Right forelimb (tissue), 1 donor: Measurements from ENCODE around the gene SRA1.

Experiments
- DNase-seq: peaks from one replicate; pipeline ENCODE4 v3.0.0-alpha.2; 2018

The SRA1 gene

GRCh38 chr5:140570058-140570457 lies 12.8 kb upstream of the SRA1 start:
- DNase-seq: no peak

DNA sequence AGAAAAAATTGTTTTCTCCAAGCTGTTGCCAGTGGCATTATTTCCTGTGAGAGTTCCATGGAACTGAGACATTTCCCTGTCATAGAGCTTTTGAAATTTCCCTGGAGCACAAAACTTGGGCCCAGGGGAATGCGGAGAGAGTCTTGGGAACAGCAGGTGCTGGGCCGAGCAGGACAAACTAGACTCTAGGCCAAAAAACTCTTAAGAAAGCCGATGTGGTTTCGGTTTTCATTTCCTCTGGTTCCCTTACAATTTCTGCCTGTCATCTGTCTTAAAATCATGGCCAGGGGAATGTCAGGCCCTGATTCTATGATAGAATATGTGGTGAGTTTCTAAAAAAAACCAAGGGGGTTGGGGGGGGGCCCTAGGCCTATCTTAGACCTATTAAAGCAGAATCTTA lies 11.9 kb upstream of the SRA1 start:
- no peak for DNase-seq

- no peak for DNase-seq
These were observed 11.3 kb upstream of the SRA1 start for GRCh38 chr5:140568443-140569063.

- no peak for DNase-seq
These were observed 10.6 kb upstream of the SRA1 start for GRCh38 chr5:140567871-140568270.

DNA sequence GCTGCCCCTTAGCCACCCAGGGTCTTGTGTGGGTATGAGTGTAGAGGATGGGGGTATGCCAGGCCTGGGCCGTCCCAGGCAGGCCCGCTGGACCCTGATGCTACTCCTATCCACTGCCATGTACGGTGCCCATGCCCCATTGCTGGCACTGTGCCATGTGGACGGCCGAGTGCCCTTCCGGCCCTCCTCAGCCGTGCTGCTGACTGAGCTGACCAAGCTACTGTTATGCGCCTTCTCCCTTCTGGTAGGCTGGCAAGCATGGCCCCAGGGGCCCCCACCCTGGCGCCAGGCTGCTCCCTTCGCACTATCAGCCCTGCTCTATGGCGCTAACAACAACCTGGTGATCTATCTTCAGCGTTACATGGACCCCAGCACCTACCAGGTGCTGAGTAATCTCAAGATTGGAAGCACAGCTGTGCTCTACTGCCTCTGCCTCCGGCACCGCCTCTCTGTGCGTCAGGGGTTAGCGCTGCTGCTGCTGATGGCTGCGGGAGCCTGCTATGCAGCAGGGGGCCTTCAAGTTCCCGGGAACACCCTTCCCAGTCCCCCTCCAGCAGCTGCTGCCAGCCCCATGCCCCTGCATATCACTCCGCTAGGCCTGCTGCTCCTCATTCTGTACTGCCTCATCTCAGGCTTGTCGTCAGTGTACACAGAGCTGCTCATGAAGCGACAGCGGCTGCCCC lies 10.0 kb upstream of the SRA1 start:
- no peak for DNase-seq

DNA sequence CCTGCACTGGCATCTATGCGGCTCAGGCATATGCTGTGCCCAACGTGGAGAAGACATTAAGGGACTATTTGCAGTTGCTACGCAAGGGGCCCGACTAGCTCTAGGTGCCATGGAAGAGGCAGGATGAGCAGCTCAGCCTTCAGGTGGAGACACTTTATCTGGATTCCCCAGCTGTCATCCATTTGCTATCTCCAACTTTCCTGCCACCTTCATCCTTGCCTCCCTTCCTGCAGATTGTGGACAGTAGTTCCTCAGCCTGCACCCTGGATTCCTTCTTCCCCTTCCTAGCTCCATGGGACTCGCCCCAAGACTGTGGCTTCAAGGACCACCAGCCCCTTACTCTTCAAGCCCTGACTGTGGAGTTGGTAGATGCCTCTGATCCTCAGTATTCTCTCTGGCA lies 9.4 kb upstream of the SRA1 start:
- no peak for DNase-seq

DNA sequence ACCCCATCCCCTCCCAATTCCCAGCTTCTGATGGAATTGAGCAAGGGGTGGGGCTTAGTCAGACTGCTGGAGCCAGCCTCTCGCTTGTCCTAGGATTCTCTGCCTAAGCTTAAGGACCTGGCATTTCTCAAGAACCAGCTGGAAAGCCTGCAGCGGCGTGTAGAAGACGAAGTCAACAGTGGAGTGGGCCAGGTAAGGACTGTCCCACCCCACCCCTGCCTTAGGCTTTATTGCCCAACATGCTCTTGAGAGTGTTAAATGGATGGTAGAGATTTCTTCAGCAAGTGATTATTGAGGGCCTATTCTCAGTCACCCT lies 8.5 kb upstream of the SRA1 start:
- no peak for DNase-seq

DNA sequence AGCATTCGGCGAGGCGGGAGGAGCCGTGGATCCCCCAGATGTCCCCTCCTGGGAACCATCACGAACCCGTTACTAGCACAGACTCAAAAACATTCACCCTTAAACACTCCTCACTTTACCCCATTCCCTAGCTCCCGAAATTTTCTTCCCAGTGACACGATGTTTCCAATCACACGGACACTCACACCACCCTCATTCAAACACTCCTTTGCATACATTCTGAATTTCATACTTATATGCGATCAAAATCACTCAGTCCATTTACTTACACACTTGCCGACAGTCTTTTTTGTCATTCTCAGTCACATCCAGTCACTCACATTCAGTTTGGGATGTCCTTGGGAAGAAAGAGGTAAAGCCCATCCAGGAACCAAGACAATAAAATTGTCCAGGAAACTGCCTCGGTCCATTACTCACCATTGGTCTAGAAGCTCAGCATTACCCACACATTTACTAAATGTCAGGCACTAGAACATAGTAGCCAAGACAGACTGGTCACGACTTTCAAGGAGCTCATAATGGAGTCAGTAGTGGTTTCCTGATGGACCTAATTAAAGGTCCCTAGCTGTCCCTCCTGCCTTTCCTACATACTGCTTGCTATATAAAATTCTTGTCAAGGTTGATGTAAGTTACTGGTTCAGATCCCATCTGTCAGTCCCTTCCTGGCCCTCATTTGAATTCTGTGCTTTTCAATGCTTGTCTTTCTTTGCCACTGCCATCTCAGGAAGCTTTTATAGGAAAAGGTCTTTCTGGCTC lies 7.9 kb upstream of the SRA1 start:
- DNase-seq: no peak

- peak; percentile 96 for DNase-seq
These were observed 7.1 kb upstream of the SRA1 start, which contains the start of the genes APBB3 and SLC35A4 for GRCh38 chr5:140564196-140565023. Gene APBB3 (minus strand): TSS chr5:140564598. CDS start chr5:140564245, 353 bp downstream. Gene SLC35A4 (plus strand): TSS chr5:140564828. CDS start chr5:140567170, 2,342 bp downstream.

DNA sequence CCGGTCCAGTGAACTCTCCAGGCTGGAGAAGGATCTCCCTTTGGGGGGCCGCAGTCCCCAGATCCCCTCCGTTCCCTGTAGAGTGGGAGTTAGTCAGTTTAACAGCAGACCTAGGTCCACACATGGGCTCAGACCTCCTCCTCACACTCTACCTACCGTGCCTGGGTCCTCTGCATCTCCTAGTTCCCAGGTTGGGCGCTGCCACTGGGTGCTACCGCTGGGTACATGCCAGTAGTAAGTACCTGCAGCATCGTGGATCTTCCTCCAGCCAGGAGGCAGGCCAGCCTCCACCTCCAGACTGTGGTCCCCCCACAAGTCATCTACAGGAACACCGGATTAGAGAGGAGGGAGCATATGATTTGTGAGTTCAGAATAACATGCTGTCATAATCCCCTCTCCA lies 6.3 kb upstream of the SRA1 start:
- DNase-seq: no peak

DNA sequence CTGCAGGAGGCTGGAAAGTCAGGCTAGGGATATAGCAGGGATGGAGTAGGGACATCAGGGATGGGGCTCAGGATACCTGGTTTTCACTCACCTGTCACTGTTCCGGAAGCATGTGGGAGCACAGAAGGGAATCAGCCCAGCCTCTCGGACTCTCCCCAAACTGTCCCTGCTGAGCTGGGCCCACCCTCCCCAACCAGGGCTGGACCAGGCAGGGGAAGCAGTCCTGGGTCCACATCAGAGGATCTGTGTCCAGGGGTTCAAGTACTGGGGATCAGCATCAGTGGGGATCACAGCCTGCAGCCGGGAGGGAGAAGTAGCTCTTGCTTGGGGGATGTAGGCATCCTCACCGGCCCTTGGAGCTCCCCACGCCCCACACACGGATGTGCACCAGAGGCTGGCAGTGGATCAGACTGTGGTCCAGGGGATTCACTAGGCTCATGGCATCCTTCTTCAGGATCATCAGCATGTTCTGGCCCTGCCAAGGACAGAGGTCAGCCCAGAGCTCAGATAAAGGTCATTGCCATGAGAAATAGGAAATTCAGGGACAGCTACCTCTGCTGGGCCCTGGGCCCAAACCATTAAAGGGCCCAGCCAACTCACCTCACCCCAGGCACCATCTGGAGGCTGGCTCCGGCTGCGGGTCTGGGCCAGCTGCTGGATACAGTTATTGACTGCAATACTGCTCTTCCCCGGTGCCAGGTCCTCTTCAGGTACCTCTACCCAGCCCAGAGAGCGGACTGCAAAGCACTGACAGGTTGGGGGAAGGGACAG lies 4.7 kb upstream of the SRA1 start:
- DNase-seq: no peak

DNA sequence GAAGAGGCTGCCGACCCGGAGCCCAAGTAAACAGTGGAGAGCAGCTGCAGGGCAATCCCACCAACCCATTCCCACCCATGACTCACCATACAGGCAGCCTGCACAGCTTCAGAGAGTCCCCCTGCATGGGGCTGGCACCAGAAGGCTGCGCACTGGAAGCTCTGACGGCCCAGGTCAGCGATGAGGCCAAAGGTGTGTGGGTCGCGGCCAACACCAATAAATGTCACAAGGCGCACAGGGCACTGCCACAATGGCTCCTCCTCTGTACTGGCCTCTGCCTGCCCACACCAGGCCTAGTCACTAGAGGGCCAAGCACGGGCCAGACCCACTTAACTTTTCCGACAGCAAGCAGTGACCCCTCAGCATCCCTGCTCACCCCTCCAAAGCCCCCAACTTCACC lies 3.0 kb upstream of the SRA1 start:
- DNase-seq: no peak

- DNase-seq: no peak
These were observed 1.3 kb upstream of the SRA1 start for GRCh38 chr5:140558542-140558941.

DNA sequence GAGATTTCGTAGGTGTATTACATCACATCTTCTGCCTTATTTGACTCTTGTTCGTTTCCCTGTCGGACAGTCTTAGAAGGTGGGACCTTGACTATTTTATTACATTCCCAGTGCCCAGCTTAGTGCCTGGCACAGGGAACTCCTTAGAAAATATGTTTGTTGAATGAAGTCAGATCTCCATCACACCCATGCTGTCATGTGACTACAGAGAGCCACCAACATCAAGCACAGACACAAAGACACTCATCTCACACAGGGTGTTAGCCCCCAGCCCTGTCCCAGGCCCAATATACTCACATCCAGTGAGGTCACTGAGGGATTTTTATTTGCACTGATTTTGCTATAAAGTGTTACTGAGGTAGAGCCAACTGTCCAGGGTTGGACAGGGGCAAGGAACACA lies 692 bp upstream of the SRA1 start:
- DNase-seq: no peak

DNA sequence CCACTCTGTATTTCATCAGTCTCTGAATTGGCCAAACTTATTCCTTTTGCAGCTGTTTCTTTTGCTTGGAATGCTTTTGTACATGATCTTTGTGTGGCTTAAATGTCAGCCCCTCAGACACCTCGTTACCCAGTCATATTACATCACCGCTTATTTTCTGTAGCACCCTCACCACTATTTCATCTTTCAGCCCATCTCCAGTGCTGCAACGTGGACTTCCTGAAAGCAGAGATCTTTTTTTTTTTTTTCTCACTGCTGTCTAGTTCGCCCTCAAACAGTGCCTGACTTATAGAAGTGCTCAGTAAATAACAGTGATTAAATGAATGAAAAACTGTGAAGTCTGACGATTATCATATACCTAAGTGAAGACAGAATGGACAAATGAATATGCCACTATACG lies 835 bp downstream of the SRA1 start:
- DNase-seq: no peak

DNA sequence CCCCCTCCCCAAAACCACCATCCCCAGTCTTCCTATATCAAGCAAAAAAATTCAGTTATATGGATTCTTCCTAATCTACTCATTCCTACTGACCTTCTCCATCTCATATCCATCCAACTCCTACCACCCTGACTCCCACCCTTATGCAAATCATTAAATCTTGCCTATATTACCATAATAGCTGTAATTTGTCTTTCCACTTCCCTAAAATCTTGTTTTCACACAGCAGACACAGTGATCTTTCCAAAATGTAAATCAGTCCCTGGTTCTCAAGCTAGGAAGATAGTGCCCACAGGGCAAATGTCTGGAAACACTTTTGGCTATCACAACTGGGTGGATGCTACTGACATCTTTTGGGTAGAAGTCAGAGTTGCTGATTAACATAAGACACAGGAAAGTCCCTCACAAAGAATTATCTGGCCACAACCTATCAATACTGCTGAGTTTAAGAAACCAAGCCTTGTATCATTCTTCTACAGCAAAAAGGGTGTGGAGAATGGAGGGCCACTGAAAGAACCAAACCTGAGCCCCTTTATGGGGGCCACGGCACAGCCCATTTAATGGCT lies 1.4 kb downstream of the SRA1 start:
- DNase-seq: no peak

- no peak for DNase-seq
These were observed 2.8 kb downstream of the SRA1 start for GRCh38 chr5:140554454-140554853.

DNA sequence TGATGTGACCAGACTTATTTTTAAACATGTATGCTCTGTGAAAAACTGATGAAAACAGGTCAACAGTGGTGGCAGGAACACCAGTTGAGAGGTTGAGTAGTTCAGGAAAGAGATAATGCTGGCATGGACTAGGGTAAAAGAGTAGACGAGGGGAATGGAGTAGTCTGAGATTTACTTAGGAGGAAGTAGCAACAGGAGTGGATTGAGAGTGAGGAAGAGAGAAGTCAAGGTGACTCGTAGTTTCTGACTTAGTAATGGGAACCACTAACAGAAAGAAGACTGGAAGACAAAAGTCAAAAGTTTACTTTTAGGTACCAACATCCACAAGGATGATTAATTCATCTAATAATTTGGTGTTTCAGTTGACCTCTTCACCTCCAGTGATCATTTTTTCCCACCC lies 3.6 kb downstream of the SRA1 start:
- no peak for DNase-seq

- DNase-seq: no peak
These were observed 5.4 kb downstream of the SRA1 start for GRCh38 chr5:140551872-140552271.

- no peak for DNase-seq
These were observed 6.9 kb downstream of the SRA1 start for GRCh38 chr5:140550147-140551079.
